GM12878 (cell line): ENCODE results near the gene SNRNP35.

Experiments
- ASH2L ChIP-seq: fragments of 300-600, 200-600 bp; sonication (generic); IDR thresholded peaks from 2 replicates; pipeline ENCODE4 v1.6.1; 2017; ENCODE audit warnings: low read depth, mild to moderate bottlenecking, borderline replicate concordance
- CHD2 ChIP-seq: IDR thresholded peaks from 2 replicates; pipeline ENCODE4 v1.6.1; 2011; ENCODE audit warnings: low read depth, low read length, improper control_type of control experiment, borderline replicate concordance
- EGR1 ChIP-seq, 2 experiments: IDR thresholded peaks; 1 replicate in 1 of 2; 2 replicates in 1 of 2; pipeline ENCODE4 v1.6.1; 2011 to 2012; ENCODE audit warnings: low read depth in 2 of 2, low read length in 2 of 2, borderline replicate concordance in 1 of 2, mild to moderate bottlenecking in 1 of 2, moderate library complexity in 1 of 2
- ESRRA ChIP-seq: IDR thresholded peaks from 2 replicates; pipeline ENCODE4 v1.6.1; 2012; ENCODE audit warnings: mild to moderate bottlenecking, low read length, improper control_type of control experiment
- HDGF ChIP-seq: fragments of 450-650 bp; IDR thresholded peaks from 2 replicates; pipeline ENCODE4 v1.6.1; 2016; ENCODE audit warnings: antibody characterized with exemption

DNA sequence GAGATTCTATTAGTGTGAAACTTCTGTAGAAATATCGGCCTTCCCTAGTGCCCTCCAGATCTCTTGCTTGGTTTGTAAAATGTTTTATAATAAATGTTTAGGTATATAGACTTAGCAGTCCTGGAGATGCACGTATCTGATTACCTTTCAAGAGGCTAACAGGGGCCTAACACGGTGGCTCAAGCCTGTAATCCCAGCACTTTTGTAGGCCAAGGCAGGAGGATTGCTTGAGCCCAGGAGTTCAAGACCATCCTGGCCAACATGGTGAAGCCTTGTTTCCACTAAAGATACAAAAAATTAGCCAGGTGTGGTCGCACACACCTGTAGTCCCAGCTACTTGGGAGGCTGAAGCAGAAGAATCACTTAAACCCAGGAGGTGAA lies 11.6 kb upstream of the SNRNP35 start:
- TF ChIP-seq ESRRA = no peak
- TF ChIP-seq ASH2L = no peak
- no peak for TF ChIP-seq HDGF
- no peak for TF ChIP-seq EGR1 (IDR thresholded peaks at IDR 0.05; ENCODE audit: borderline replicate concordance in 1 of 2, low read depth in 2 of 2, low read length in 2 of 2)
- TF ChIP-seq CHD2 = no peak
